Measurements from ENCODE around the gene CDYL. TPM values are rescaled to one million over a fixed set of nuclear protein-coding genes. Genes with fewer than 3 reads are reported as not detected.

CDYL gene
- total and polyA plus RNA-seq, 11 donors = 4.3 to 45.2 (median 30.6) TPM

- ATAC-seq = peak in 2 of 4 donors; percentile 24 to 28
- Histone ChIP-seq H3K9me3 (no peaks in the 10 kb centered on the region), H3K36me3 (no peaks in the 10 kb centered on the region), H3K27me3 (no peaks in the 10 kb centered on the region), H3K4me1 (peaks cover 0 to 35% (median 11%) of the 10 kb centered on the region in 12 donors), H3K27ac (no peak overlapping the region), H3K4me3 (no peak overlapping the region)
- intact Hi-C loops (cut with DNase I) = no loop called here
- no peak for DNase-seq
- TF ChIP-seq POLR2A (IDR thresholded peaks at IDR 0.05) = no peak
- WGBS, 4 donors = 68 to 76% (median 70%) methylated on average over 14 of the region's 14 CpGs
These were observed 138.4 kb downstream of the CDYL start for GRCh38 chr6:4914420-4915159.

GRCh38 chr6:4916954-4917561, 140.9 kb downstream of the CDYL start:
- intact Hi-C loops (cut with DNase I) = no loop called here
- Histone ChIP-seq H3K27ac (no peak overlapping the region), H3K36me3 (no peaks in the 10 kb centered on the region), H3K9me3 (no peaks in the 10 kb centered on the region), H3K27me3 (no peaks in the 10 kb centered on the region), H3K4me1 (peaks cover 0 to 40% (median 14%) of the 10 kb centered on the region in 12 donors), H3K4me3 (no peak overlapping the region)
- DNase-seq (no peak), ATAC-seq (no peak)
- TF ChIP-seq CTCF (IDR thresholded peaks at IDR 0.05) (no peak), POLR2A (IDR thresholded peaks at IDR 0.05) (no peak)
- WGBS, 4 donors = 55 to 79% (median 55%) methylated on average over 5 of the region's 5 CpGs

GRCh38 chr6:4920914-4921410, 144.8 kb downstream of the CDYL start:
- Histone ChIP-seq H3K9me3 (no peaks in the 10 kb centered on the region), H3K36me3 (no peaks in the 10 kb centered on the region), H3K27ac (no peak overlapping the region), H3K27me3 (no peaks in the 10 kb centered on the region), H3K4me1 (peaks cover 0 to 17% (median 6%) of the 10 kb centered on the region in 12 donors), H3K4me3 (no peak overlapping the region)
- intact Hi-C loops (cut with DNase I) = no loop called here
- 89 to 92% (median 91%) methylated on average over 5 of the region's 5 CpGs for WGBS, 4 donors
- ATAC-seq = no peak
- no peak for DNase-seq
- TF ChIP-seq POLR2A (IDR thresholded peaks at IDR 0.05) (no peak), CTCF (IDR thresholded peaks at IDR 0.05) (no peak)

GRCh38 chr6:4922488-4923037, 146.4 kb downstream of the CDYL start:
- WGBS, 4 donors = 62 to 77% (median 70%) methylated on average over 13 of the region's 13 CpGs
- intact Hi-C loops (cut with DNase I) = no loop called here
- H3K4me1 ChIP-seq = peaks cover 0 to 16% (median 5%) of the 10 kb centered on the region in 12 donors
- H3K9me3 ChIP-seq = no peaks in the 10 kb centered on the region
- no peak overlapping the region for H3K4me3 ChIP-seq
- H3K27me3 ChIP-seq = no peaks in the 10 kb centered on the region
- H3K36me3 ChIP-seq = no peaks in the 10 kb centered on the region
- TF ChIP-seq CTCF (IDR thresholded peaks at IDR 0.05) (no peak), POLR2A (IDR thresholded peaks at IDR 0.05) (no peak)
- peak in 3 of 4 donors; percentile 12 to 47 (median 30) for ATAC-seq
- DNase-seq = no peak
- H3K27ac ChIP-seq = no peak overlapping the region

Measured in heart left ventricle (tissue), 16 donors.